IMR-90 (cell line): ENCODE data around the gene KIF1B. TPM values are rescaled to one million over a fixed set of nuclear protein-coding genes. Genes with fewer than 3 reads are reported as not detected.

Experiments
- ATAC-seq: fragments of 200-7000 bp; cut with Tn5 transposase; 2 replicates; pipeline ENCODE4 v1.9.1; 2020; ENCODE audit warnings: low read depth, mild to moderate bottlenecking, moderate library complexity
- BruUV-seq: library from RNA; stranded (reverse); fragments of 400-500 nt; replicated peaks from 2 replicates; lab custom pipeline; 2021; lab: Mats Ljungman, UMichigan
- CTCF ChIA-PET: fragments of 300-600 bp; formaldehyde crosslinking; extraction: SDS; loops from one replicate; lab custom pipeline; 2021; ENCODE audit warnings: antibody characterized with exemption; lab: Yijun Ruan, JAX
- POLR2A ChIA-PET: fragments of 300-600 bp; sonication (Branson Sonifier 250); formaldehyde crosslinking; loops from one replicate; lab custom pipeline; 2022; ENCODE audit warnings: antibody characterized with exemption; ENCODE audit not compliant: unreplicated experiment; lab: Charles Lee
- DNase-seq: peaks from one replicate; pipeline ENCODE4 v3.0.0; 2013
- H2AFZ ChIP-seq: replicated peaks from 2 replicates; pipeline ENCODE3; 2013; ENCODE audit warnings: low read length, mild to moderate bottlenecking; ENCODE audit not compliant: poor library complexity
- H2AK5ac ChIP-seq: 2 replicates; pipeline ENCODE4 v1.6.1; 2013; ENCODE audit warnings: low read depth, low read length, inconsistent platforms
- H2AK9ac ChIP-seq: replicated peaks from 2 replicates; pipeline ENCODE3; 2013; ENCODE audit warnings: mild to moderate bottlenecking, low read depth, low read length, moderate library complexity; ENCODE audit not compliant: poor library complexity
- H2BK120ac ChIP-seq: 2 replicates; pipeline ENCODE4 v1.6.1; 2013; ENCODE audit warnings: low read depth, low read length, inconsistent platforms
- H2BK15ac ChIP-seq: 3 replicates; pipeline ENCODE4 v1.6.1; 2013; ENCODE audit warnings: low read depth, low read length, inconsistent platforms
- H2BK20ac ChIP-seq: 2 replicates; pipeline ENCODE4 v1.6.1; 2013; ENCODE audit warnings: low read depth, mild to moderate bottlenecking, inconsistent platforms, low read length, moderate library complexity
- H2BK5ac ChIP-seq: 2 replicates; pipeline ENCODE4 v1.6.1; 2013; ENCODE audit warnings: mild to moderate bottlenecking, low read depth, low read length, inconsistent platforms; ENCODE audit not compliant: poor library complexity, severe bottlenecking
- H3K14ac ChIP-seq: replicated peaks from 2 replicates; pipeline ENCODE4 v1.6.1; 2013; ENCODE audit warnings: low read depth, low read length, inconsistent platforms
- H3K18ac ChIP-seq: 2 replicates; pipeline ENCODE4 v1.6.1; 2013; ENCODE audit warnings: low read depth, low read length, control low read depth
- H3K23ac ChIP-seq: 2 replicates; pipeline ENCODE4 v1.6.1; 2013; ENCODE audit warnings: low read depth, low read length, inconsistent platforms
- H3K27ac ChIP-seq: 2 replicates; pipeline ENCODE4 v1.5.1; 2013; ENCODE audit warnings: mild to moderate bottlenecking, control low read depth, low read length; ENCODE audit not compliant: insufficient read depth
- H3K27me3 ChIP-seq: 2 replicates; pipeline ENCODE4 v1.6.1; 2013; ENCODE audit warnings: low read length; ENCODE audit not compliant: control insufficient read depth, insufficient read depth
- H3K36me3 ChIP-seq: 2 replicates; pipeline ENCODE4 v1.6.1; 2013; ENCODE audit warnings: low read length, mixed read lengths; ENCODE audit not compliant: control insufficient read depth, insufficient read depth
- H3K4ac ChIP-seq: 2 replicates; pipeline ENCODE4 v1.6.1; 2013; ENCODE audit warnings: low read depth, low read length, inconsistent platforms
- H3K4me1 ChIP-seq: 2 replicates; pipeline ENCODE4 v1.6.1; 2013; ENCODE audit warnings: low read length, mixed read lengths; ENCODE audit not compliant: control insufficient read depth, insufficient read depth
- H3K4me2 ChIP-seq: 2 replicates; pipeline ENCODE4 v1.6.1; 2013; ENCODE audit warnings: low read depth, mild to moderate bottlenecking, control low read depth, low read length, moderate library complexity
- H3K4me3 ChIP-seq: 2 replicates; pipeline ENCODE4 v1.5.1; 2013; ENCODE audit warnings: low read depth, mild to moderate bottlenecking, control low read depth, low read length, moderate library complexity; ENCODE audit not compliant: insufficient read depth
- H3K56ac ChIP-seq: 2 replicates; pipeline ENCODE4 v1.6.1; 2013; ENCODE audit warnings: low read length, inconsistent platforms; ENCODE audit not compliant: insufficient read depth; ENCODE audit errors: extremely low read depth
- H3K79me1 ChIP-seq, 2 experiments: 2 replicates each; pipeline ENCODE4 v1.6.1; 2013; ENCODE audit warnings: low read length in 2 of 2, inconsistent platforms in 1 of 2, low read depth in 1 of 2
- H3K9ac ChIP-seq: 2 replicates; pipeline ENCODE4 v1.6.1; 2013; ENCODE audit warnings: low read depth, low read length, control low read depth
- H3K9me1 ChIP-seq: 2 replicates; pipeline ENCODE4 v1.6.1; 2013; ENCODE audit warnings: low read length, inconsistent platforms; ENCODE audit not compliant: insufficient read depth
- H3K9me3 ChIP-seq: 2 replicates; pipeline ENCODE4 v1.6.1; 2013; ENCODE audit warnings: low read length; ENCODE audit not compliant: control insufficient read depth, insufficient read depth
- H4K20me1 ChIP-seq: 2 replicates; pipeline ENCODE4 v1.6.1; 2013; ENCODE audit warnings: low read length, inconsistent platforms; ENCODE audit not compliant: insufficient read depth
- H4K5ac ChIP-seq: 2 replicates; pipeline ENCODE4 v1.6.1; 2013; ENCODE audit warnings: mild to moderate bottlenecking, low read depth, low read length, control low read depth
- H4K8ac ChIP-seq, 2 experiments: 2 replicates each; pipeline ENCODE4 v1.6.1; 2013; ENCODE audit warnings: low read depth in 2 of 2, low read length in 2 of 2, control low read depth in 1 of 2, inconsistent platforms in 1 of 2
- H4K91ac ChIP-seq: 2 replicates; pipeline ENCODE4 v1.6.1; 2013; ENCODE audit warnings: low read depth, low read length, inconsistent platforms; ENCODE audit not compliant: insufficient read depth
- BHLHE40 ChIP-seq: fragments of 150-350 bp; IDR thresholded peaks from 2 replicates; pipeline ENCODE4 v1.6.1; 2016; ENCODE audit warnings: mild to moderate bottlenecking, low read depth, low read length
- CEBPB ChIP-seq: IDR thresholded peaks from 2 replicates; pipeline ENCODE4 v1.6.1; 2012; ENCODE audit warnings: low read depth, low read length, improper control_type of control experiment
- CHD1 ChIP-seq: IDR thresholded peaks from 2 replicates; pipeline ENCODE4 v1.6.1; 2012; ENCODE audit warnings: low read depth, low read length, improper control_type of control experiment
- MAFK ChIP-seq: IDR thresholded peaks from 2 replicates; pipeline ENCODE4 v1.6.1; 2012; ENCODE audit warnings: low read depth, low read length, improper control_type of control experiment
- MAZ ChIP-seq: IDR thresholded peaks from 2 replicates; pipeline ENCODE4 v1.6.1; 2012; ENCODE audit warnings: low read depth, mild to moderate bottlenecking, low read length, improper control_type of control experiment, moderate library complexity, borderline replicate concordance
- MXI1 ChIP-seq: IDR thresholded peaks from 2 replicates; pipeline ENCODE4 v1.6.1; 2012; ENCODE audit warnings: low read depth, mild to moderate bottlenecking, low read length, moderate library complexity, borderline replicate concordance
- NFE2L2 ChIP-seq: fragments of 150-350 bp; IDR thresholded peaks from 2 replicates; pipeline ENCODE4 v1.6.1; 2016; ENCODE audit warnings: low read depth, mild to moderate bottlenecking, low read length
- POLR2A ChIP-seq: IDR thresholded peaks from 2 replicates; pipeline ENCODE4 v1.6.1; 2012; ENCODE audit warnings: mild to moderate bottlenecking, low read depth, low read length
- RAD21 ChIP-seq: IDR thresholded peaks from 2 replicates; pipeline ENCODE4 v1.6.1; 2012; ENCODE audit warnings: low read length, improper control_type of control experiment
- RCOR1 ChIP-seq: IDR thresholded peaks from 2 replicates; pipeline ENCODE4 v1.6.1; 2012; ENCODE audit warnings: mild to moderate bottlenecking, low read length, improper control_type of control experiment; ENCODE audit not compliant: insufficient replicate concordance
- RFX5 ChIP-seq: IDR thresholded peaks from 2 replicates; pipeline ENCODE4 v1.8.0; 2012; ENCODE audit warnings: low read depth, mild to moderate bottlenecking, low read length, moderate library complexity
- USF2 ChIP-seq: fragments of 150-350 bp; IDR thresholded peaks from 2 replicates; pipeline ENCODE4 v1.6.1; 2017; ENCODE audit warnings: mild to moderate bottlenecking, antibody characterized with exemption, low read length, low read depth
- WGBS, 2 experiments: methylation state at CpG; one replicate each; pipeline versions ENCODE4 v1.1.5 to v1.1.7; 2013; ENCODE audit warnings: missing lambda C conversion rate in 2 of 2; ENCODE audit not compliant: insufficient read length in 1 of 2; ENCODE audit errors: extremely low coverage in 2 of 2; 5-methylcytosine and 5-hydroxymethylcytosine counted together
- dilution Hi-C: fragments of 300-500 bp; cut with HindIII; formaldehyde crosslinking; loops from one replicate; pipeline ENCODE4 v1.14.3; 2018; ENCODE audit warnings: low sequenced_read_pairs; ENCODE audit not compliant: unreplicated experiment
- in situ Hi-C: fragments of 300-500 bp; cut with MboI; formaldehyde crosslinking; loops from 3 replicates; pipeline ENCODE4 v1.14.3; 2019; ENCODE audit warnings: low sequenced_read_pairs, inconsistent platforms, mixed read lengths
- intact Hi-C: fragments of 100-400 bp; cut with micrococcal nuclease; formaldehyde crosslinking; loops from 2 replicates; pipeline ENCODE4 v1.10.0; 2022
- polyA plus RNA-seq, 3 experiments: library from polyadenylated mRNA; depleted of rRNA; stranded (reverse); fragments of >200 nt; gene quantifications; 2 replicates each; pipeline ENCODE4 v1.2.3, GENCODE V29; 2012; ENCODE audit warnings: low replicate concordance in 1 of 3
- total RNA-seq: library from RNA; depleted of rRNA; stranded (reverse); fragments of >200 nt; gene quantifications from 2 replicates; pipeline ENCODE4 v1.2.3, GENCODE V29; 2012
- TF ChIP-seq, protein P1 (sequence below): fragments of 150-350 bp; IDR thresholded peaks from 2 replicates; pipeline ENCODE4 v1.6.1; 2016; ENCODE audit warnings: low read depth, mild to moderate bottlenecking, low read length, moderate library complexity, borderline replicate concordance
- TF ChIP-seq, protein P2 (sequence below): conservative IDR thresholded peaks from 2 replicates; pipeline ENCODE4 v1.5.1; 2012; ENCODE audit warnings: mild to moderate bottlenecking, low read depth, low read length, improper control_type of control experiment

The KIF1B gene
- total and polyA plus RNA-seq, 2 of the 4 experiments (the other 2 are of a cell fraction) = 13.0 to 21.1 TPM

GRCh38 chr1:10326251-10326650, 115.9 kb downstream of the KIF1B start:
- Histone ChIP-seq H2BK15ac (no peak overlapping the region), H4K8ac (no peak overlapping the region), H2AFZ (no peak overlapping the region), H2BK120ac (no peak overlapping the region), H3K23ac (no peak overlapping the region), H3K56ac (no peak overlapping the region), H3K4me2 (no peak overlapping the region), H3K36me3 (peaks cover 8% of the 10 kb centered on the region), H2BK5ac (no peak overlapping the region), H3K18ac (no peak overlapping the region), H3K27ac (no peak overlapping the region), H2BK20ac (no peak overlapping the region), H2AK5ac (no peak overlapping the region), H3K4me3 (no peak overlapping the region), H4K5ac (no peak overlapping the region), H3K14ac (no peak overlapping the region), H3K4ac (no peak overlapping the region), H3K79me1 (no peaks in the 10 kb centered on the region), H3K9me3 (no peaks in the 10 kb centered on the region), H4K20me1 (no peaks in the 10 kb centered on the region), H3K27me3 (no peaks in the 10 kb centered on the region), H3K4me1 (no peaks in the 10 kb centered on the region), H4K91ac (no peak overlapping the region), H3K9ac (no peak overlapping the region), H3K9me1 (peaks cover 3% of the 10 kb centered on the region; the same call in 1 of the 2 replicates), H2AK9ac (no peak overlapping the region)
- CTCF ChIA-PET = no interaction called here
- dilution Hi-C loops = no loop called here
- intact Hi-C loops = no loop called here
- no peak for DNase-seq
- 96% methylated on average over 5 of the region's 11 CpGs; no CpG with 5 or more reads in 1 of the 2 experiments for WGBS, 2 experiments
- POLR2A ChIA-PET = no interaction called here
- BruUV-seq = no TSS peak
- in situ Hi-C loops = no loop called here
- TF ChIP-seq BHLHE40 = no peak
- TF ChIP-seq MAZ = no peak
- TF ChIP-seq CEBPB = no peak
- TF ChIP-seq NFE2L2 = no peak
- no peak for TF ChIP-seq RAD21
- no peak for TF ChIP-seq POLR2A
- TF ChIP-seq, protein P1, sequence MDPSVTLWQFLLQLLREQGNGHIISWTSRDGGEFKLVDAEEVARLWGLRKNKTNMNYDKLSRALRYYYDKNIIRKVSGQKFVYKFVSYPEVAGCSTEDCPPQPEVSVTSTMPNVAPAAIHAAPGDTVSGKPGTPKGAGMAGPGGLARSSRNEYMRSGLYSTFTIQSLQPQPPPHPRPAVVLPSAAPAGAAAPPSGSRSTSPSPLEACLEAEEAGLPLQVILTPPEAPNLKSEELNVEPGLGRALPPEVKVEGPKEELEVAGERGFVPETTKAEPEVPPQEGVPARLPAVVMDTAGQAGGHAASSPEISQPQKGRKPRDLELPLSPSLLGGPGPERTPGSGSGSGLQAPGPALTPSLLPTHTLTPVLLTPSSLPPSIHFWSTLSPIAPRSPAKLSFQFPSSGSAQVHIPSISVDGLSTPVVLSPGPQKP = no peak
- TF ChIP-seq, protein P2, sequence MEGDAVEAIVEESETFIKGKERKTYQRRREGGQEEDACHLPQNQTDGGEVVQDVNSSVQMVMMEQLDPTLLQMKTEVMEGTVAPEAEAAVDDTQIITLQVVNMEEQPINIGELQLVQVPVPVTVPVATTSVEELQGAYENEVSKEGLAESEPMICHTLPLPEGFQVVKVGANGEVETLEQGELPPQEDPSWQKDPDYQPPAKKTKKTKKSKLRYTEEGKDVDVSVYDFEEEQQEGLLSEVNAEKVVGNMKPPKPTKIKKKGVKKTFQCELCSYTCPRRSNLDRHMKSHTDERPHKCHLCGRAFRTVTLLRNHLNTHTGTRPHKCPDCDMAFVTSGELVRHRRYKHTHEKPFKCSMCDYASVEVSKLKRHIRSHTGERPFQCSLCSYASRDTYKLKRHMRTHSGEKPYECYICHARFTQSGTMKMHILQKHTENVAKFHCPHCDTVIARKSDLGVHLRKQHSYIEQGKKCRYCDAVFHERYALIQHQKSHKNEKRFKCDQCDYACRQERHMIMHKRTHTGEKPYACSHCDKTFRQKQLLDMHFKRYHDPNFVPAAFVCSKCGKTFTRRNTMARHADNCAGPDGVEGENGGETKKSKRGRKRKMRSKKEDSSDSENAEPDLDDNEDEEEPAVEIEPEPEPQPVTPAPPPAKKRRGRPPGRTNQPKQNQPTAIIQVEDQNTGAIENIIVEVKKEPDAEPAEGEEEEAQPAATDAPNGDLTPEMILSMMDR = no peak
- TF ChIP-seq CHD1 = no peak
- no peak for TF ChIP-seq USF2
- no peak for TF ChIP-seq RCOR1
- TF ChIP-seq MXI1 = no peak
- no peak for TF ChIP-seq RFX5
- no peak for TF ChIP-seq MAFK
- ATAC-seq = no peak
